IPS DF 4.7 (cell line): ENCODE results near the gene CCNE1.
"Not testable (repeated sequence)": the region's sequence is repeated elsewhere in the genome, so short reads cannot be mapped to it uniquely, and the experiment has no call there.

Experiments used
- DNase-seq: peaks from one replicate; pipeline ENCODE4 v3.0.0-alpha.2; 2013; ENCODE audit warnings: low spot score; ENCODE audit errors: extremely low read depth

The CCNE1 gene

GRCh38 chr19:29787281-29787680, 24.5 kb upstream of the CCNE1 start:
- DNase-seq = no peak

DNA sequence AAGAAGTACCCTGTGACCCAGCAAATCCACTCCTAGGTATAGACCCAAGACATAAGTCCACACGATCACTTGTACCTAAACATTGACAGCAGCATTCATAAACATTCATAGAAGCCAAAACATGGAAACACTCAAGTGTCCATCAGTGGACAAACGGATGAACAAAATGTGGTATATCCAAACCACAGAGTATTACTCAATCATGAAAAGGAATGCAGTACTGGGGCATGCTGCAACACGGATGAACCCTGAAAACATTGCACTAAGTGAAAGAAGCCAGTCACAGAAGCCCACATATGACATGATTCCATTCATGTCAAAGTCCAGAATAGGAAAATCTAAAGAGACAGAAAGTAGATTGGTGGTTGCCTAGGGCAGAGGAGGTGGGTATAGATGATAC, 22.8 kb upstream of the CCNE1 start:
- DNase-seq = no peak

GRCh38 chr19:29793116-29793727, 18.6 kb upstream of the CCNE1 start:
- no peak for DNase-seq

- DNase-seq = not testable (repeated sequence)
These were observed 17.3 kb upstream of the CCNE1 start for GRCh38 chr19:29794490-29794889.

GRCh38 chr19:29795461-29796172, 16.2 kb upstream of the CCNE1 start:
- no peak for DNase-seq

DNA sequence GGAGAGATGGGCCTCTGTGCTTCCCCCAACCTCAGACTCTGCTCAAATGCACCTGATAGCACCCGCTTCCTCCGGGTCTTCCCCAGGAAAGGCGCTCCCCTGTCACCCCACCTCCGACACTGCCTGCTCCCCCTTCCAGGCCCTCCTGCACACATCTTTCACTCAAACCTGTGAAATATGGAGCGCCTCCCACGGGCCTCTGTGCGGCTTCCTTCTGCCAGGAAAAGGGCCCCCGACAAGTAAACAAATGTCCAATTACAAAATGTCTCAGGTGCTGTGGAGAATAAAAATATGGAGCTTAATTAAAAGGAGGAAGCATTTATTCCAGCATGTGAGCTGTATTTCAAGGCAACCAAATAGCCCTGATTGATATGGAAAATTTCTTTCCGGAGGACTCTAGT, 15.6 kb upstream of the CCNE1 start:
- no peak for DNase-seq

DNA sequence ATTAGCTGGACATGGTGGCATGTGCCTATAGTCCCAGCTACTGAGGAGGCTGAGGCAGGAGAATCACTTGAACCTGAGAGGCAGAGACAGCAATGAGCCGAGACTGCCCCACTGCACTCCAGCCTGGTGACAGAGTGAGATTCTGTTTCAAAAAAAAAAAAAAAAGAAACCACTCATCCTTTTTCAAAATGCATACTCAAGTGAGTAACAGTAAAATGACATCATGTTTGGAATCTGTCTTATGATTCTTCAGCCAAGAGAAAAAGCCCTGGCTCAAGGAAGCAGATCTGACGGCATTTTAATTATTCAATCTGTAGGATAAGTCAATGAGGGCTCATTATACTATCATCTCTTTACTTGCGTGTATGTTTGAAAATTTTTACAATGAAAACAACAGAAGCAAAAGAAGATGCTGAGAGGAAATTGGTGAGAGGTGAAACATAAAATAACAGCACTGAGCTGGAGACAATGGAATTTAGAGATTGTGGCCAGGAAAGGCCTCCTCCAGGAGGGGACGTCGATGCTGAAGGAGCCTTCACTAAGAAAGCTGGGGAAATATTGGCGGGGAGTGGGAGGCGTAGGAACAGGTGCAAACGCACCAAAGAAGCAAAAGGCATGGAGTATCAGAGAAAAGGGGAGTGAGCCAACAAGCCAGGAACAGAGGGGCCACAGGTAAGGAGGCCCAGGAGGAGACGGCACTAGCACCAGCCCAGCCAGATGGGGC, 12.9 kb upstream of the CCNE1 start:
- DNase-seq = no peak

DNA sequence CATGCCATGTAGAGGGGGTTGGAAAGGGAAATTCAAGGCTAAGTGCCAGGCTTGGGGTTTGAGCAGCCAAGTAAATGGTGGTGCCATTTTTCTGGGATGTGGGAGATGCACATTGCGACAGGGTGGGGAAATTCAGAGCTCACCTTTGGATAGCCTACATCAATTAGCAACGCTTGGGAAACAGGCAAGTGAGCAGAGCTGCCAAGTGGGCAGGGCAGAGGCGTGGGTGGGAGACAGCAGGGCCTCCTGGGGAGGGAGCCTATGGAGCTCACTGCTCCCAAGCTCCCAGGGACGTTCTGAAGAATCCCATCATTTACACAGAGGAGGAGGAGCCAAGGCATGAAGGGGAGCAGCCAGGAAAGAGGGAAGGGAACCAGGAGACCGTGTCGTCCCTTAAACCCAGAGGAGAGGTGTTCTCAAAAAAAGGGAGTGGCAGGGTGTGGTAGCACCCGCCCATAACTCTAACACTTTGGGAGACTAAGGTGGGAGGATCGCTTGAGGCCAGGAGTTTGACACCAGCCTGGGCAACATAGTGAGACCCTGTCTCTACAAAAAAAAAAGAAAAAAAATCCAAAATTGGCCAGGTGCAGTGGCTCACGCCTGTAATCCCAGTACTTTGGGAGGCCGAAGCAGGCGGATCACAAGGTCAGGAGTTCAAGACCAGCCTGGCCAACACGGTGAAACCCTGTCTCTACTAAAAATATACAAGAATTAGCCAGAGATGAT, 11.5 kb upstream of the CCNE1 start:
- no peak for DNase-seq

DNA sequence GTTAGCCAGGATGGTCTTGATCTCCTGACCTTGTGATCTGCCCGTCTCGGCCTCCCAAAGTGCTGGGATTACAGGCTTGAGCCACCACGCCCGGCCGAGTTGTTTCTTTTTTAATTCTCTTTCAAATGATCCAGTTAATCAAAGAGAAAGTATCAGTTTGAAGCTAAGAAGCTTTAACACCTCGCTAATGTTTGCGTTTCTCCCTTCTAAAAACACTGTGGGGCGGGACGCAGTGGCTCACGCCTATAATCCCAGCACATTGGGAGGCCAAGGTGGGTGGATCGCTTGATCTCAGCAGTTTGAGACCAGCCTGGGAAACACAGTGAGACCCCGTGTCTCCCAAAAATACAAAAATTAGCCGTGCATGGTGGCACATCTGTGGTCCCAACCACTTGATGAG, 7.8 kb upstream of the CCNE1 start:
- not testable (repeated sequence) for DNase-seq

- no peak for DNase-seq
These were observed 7.3 kb upstream of the CCNE1 start for GRCh38 chr19:29804493-29804892.

- DNase-seq = no peak
These were observed 6.5 kb upstream of the CCNE1 start for GRCh38 chr19:29805031-29805965.

DNA sequence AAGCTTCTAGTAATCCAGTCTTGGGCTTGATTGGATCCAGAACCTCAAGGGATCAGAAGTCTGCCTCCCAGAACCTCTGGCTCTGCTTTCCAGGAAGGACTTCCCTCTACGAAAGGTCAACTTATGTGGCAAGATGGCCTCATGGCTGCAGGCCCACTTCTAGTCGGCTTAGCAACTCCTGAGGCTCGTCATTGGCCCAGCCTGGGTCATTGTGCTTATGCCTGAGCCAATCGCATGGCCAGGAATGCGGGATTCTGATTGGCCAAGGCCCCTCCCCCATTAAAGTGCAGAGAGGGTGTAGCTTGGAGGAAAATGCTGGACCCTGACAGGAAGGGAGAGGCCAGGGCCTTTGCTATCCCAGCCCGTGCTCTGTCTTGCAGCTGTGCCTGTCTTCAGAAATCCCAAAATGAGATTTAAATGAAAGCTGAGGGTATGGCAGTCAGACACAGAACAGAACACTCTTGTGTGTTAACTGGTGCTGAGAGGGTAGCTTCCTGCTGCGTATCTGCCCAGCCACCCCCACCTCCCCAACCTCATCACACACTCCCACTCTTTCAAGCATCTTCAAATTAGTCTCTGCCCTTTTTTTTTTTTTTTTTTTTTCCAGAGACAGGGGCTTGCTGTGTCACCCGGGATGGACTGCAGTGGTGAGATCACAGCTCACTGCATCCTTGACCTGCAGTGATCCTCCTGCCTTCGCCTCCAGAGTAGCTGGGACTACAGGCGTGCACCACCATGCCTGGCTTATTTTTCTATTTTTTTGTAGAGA, 5.5 kb upstream of the CCNE1 start:
- DNase-seq = peak; percentile 44

GRCh38 chr19:29807178-29807577, 4.6 kb upstream of the CCNE1 start:
- no peak for DNase-seq

DNA sequence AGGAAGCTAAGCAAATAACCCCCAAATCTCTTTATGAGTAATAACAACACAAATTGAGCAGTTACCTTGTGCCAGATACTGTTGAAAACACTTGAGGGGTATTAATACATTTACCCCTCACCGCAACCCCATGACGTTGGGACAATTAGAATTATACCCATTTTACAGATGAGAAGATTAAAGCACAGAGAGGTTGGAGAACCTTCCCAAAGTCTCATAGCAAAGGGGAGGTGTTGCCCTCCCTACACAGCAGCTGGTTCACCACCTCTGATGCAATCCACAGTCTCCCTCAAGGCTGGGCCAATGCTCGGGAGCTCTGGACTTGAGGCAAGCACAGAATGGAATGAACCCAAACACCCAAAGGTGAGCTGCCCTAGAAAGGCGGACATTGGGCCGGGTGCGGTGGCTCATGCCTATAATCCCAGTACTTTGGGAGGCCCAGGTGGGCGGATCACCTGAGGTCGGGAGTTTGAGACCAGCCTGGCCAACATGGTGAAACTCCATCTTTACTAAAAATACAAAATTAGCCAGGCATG, 3.9 kb upstream of the CCNE1 start:
- DNase-seq = no peak

- no peak for DNase-seq
These were observed 1.8 kb upstream of the CCNE1 start for GRCh38 chr19:29809795-29810503.

- DNase-seq = no peak
These were observed 1.3 kb upstream of the CCNE1 start for GRCh38 chr19:29810504-29810871.

DNA sequence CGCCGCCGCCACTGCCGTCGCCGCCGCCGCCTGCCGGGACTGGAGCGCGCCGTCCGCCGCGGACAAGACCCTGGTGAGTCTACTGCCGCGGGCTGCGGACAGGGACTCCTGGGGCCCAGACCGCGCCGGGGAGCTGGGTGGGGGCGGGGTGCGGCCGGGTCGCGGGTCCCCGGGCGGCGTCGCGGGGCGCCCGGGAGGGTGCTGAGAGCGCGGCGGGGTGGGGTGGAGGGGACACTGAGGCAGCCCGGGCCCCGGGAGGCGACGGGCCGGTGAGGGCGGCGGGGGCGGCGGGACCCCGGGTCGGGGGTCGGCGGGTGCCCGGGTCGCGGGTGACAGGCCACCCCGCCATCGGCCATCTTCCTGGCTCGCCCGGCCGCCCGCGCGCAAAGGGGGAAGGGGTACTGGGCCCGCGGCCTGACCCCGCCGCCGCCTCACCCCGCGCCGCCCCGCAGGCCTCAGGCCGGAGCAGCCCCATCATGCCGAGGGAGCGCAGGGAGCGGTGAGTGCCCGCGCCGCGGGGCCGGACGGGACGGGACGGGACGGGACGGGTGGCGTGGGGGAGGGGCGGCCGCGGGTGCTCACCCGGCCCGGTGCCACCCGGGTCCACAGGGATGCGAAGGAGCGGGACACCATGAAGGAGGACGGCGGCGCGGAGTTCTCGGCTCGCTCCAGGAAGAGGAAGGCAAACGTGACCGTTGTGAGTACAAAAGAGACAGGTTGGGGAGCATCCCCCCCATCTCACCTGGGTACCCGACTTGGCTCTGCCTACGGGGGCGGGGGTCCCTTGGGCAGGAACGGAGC, 489 bp downstream of the CCNE1 start:
- DNase-seq = no peak

GRCh38 chr19:29812881-29813275, 1.1 kb downstream of the CCNE1 start:
- DNase-seq = no peak
